SK-N-SH treated with all-trans-retinoic acid at 6 μM for 48 hours (cell line): Measurements from ENCODE around the gene IFI27.

Experiments used
- ATAC-seq: fragments of 200-7000 bp; cut with Tn5 transposase; 3 replicates; pipeline ENCODE4 v1.9.1; 2020; ENCODE audit warnings: mild to moderate bottlenecking, moderate library complexity
- ARNTL ChIP-seq: fragments of 450-650 bp; formaldehyde crosslinking; IDR thresholded peaks from 2 replicates; pipeline ENCODE4 v1.5.0; 2020; ENCODE audit warnings: low read depth, mild to moderate bottlenecking, moderate library complexity, borderline replicate concordance
- BACH2 ChIP-seq: fragments of 250-450 bp; sonication (Bioruptor Pico); IDR thresholded peaks from 2 replicates; pipeline ENCODE4 v1.9.0; 2021; ENCODE audit warnings: mild to moderate bottlenecking, borderline replicate concordance
- CREB5 ChIP-seq: fragments of 250-450 bp; sonication (Bioruptor Pico); IDR thresholded peaks from 2 replicates; pipeline ENCODE4 v1.5.1; 2020; ENCODE audit warnings: low read depth, mild to moderate bottlenecking, moderate library complexity
- CSDC2 ChIP-seq: fragments of 250-450 bp; sonication (Bioruptor Pico); IDR thresholded peaks from 2 replicates; pipeline ENCODE4 v1.5.0; 2020; ENCODE audit warnings: mild to moderate bottlenecking, moderate library complexity
- CSRNP3 ChIP-seq: fragments of 250-450 bp; sonication (Bioruptor Pico); IDR thresholded peaks from 2 replicates; pipeline ENCODE4 v1.5.1; 2021; ENCODE audit warnings: mild to moderate bottlenecking, moderate library complexity
- ESRRG ChIP-seq: fragments of 250-450 bp; sonication (Bioruptor Pico); IDR thresholded peaks from 2 replicates; pipeline ENCODE4 v1.6.1; 2021; ENCODE audit warnings: mild to moderate bottlenecking
- GLIS3 ChIP-seq: fragments of 250-450 bp; sonication (Bioruptor Pico); IDR thresholded peaks from 2 replicates; pipeline ENCODE4 v1.5.0; 2020; ENCODE audit warnings: mild to moderate bottlenecking, moderate library complexity
- ISL1 ChIP-seq: fragments of 250-450 bp; sonication (Bioruptor Pico); IDR thresholded peaks from 2 replicates; pipeline ENCODE4 v2.1.2; 2022; ENCODE audit warnings: mild to moderate bottlenecking, moderate library complexity
- OSR1 ChIP-seq: fragments of 250-450 bp; sonication (Bioruptor Pico); IDR thresholded peaks from 2 replicates; pipeline ENCODE4 v1.8.0; 2022; ENCODE audit warnings: moderate library complexity, mild to moderate bottlenecking, inconsistent platforms
- POU6F1 ChIP-seq: fragments of 250-450 bp; sonication (Bioruptor Pico); IDR thresholded peaks from 2 replicates; pipeline ENCODE4 v1.8.0; 2021; ENCODE audit warnings: low read depth, mild to moderate bottlenecking, moderate library complexity, borderline replicate concordance
- PPARA ChIP-seq: fragments of 250-450 bp; sonication (Bioruptor Pico); IDR thresholded peaks from 2 replicates; pipeline ENCODE4 v1.5.0; 2020; ENCODE audit warnings: mild to moderate bottlenecking, borderline replicate concordance
- RARB ChIP-seq: fragments of 250-450 bp; sonication (Bioruptor Pico); IDR thresholded peaks from 2 replicates; pipeline ENCODE4 v1.8.0; 2021; ENCODE audit warnings: mild to moderate bottlenecking, moderate library complexity
- SNAI2 ChIP-seq: fragments of 250-450 bp; sonication (Bioruptor Pico); IDR thresholded peaks from 2 replicates; pipeline ENCODE4 v1.5.0; 2020; ENCODE audit warnings: mild to moderate bottlenecking, moderate library complexity
- TCF4 ChIP-seq: fragments of 250-450 bp; sonication (Bioruptor Pico); IDR thresholded peaks from 2 replicates; pipeline ENCODE4 v1.8.0; 2021; ENCODE audit warnings: mild to moderate bottlenecking, moderate library complexity, borderline replicate concordance
- TOX ChIP-seq: fragments of 250-450 bp; sonication (Bioruptor Pico); IDR thresholded peaks from 2 replicates; pipeline ENCODE4 v1.8.0; 2021; ENCODE audit warnings: mild to moderate bottlenecking, moderate library complexity, borderline replicate concordance
- TSHZ2 ChIP-seq: fragments of 250-450 bp; sonication (Bioruptor Pico); IDR thresholded peaks from 2 replicates; pipeline ENCODE4 v1.5.0; 2020; ENCODE audit warnings: mild to moderate bottlenecking, moderate library complexity
- ZC3H10 ChIP-seq: fragments of 250-450 bp; sonication (Bioruptor Pico); IDR thresholded peaks from 2 replicates; pipeline ENCODE4 v1.5.1; 2021; ENCODE audit warnings: mild to moderate bottlenecking, moderate library complexity
- ZFP3 ChIP-seq: fragments of 250-450 bp; sonication (Bioruptor Pico); IDR thresholded peaks from 2 replicates; pipeline ENCODE4 v1.5.0; 2020; ENCODE audit warnings: mild to moderate bottlenecking, moderate library complexity
- ZFP30 ChIP-seq: fragments of 450-650 bp; formaldehyde crosslinking; IDR thresholded peaks from 2 replicates; pipeline ENCODE4 v1.5.0; 2022; ENCODE audit warnings: mild to moderate bottlenecking, moderate library complexity
- ZNF565 ChIP-seq: fragments of 450-650 bp; formaldehyde crosslinking; conservative IDR thresholded peaks from 2 replicates; pipeline ENCODE4 v1.5.0; 2020; ENCODE audit warnings: low read depth, mild to moderate bottlenecking, moderate library complexity
- ZNF70 ChIP-seq: fragments of 450-650 bp; formaldehyde crosslinking; IDR thresholded peaks from 2 replicates; pipeline ENCODE4 v1.5.0; 2020; ENCODE audit warnings: mild to moderate bottlenecking, moderate library complexity
- ZNF8 ChIP-seq: fragments of 450-650 bp; formaldehyde crosslinking; IDR thresholded peaks from 2 replicates; pipeline ENCODE4 v1.5.0; 2020; ENCODE audit warnings: mild to moderate bottlenecking, moderate library complexity

Gene IFI27

GRCh38 chr14:94126419-94126677, 15.8 kb downstream of the IFI27 start (continued):
- TF ChIP-seq CREB5 (CRISPR knock-in tag): no peak
- no peak for TF ChIP-seq CSRNP3
- TF ChIP-seq ZFP30 (CRISPR knock-in tag): no peak
- no peak for TF ChIP-seq TCF4 (CRISPR knock-in tag)
- TF ChIP-seq POU6F1 (CRISPR knock-in tag): no peak
- TF ChIP-seq ZNF565 (CRISPR knock-in tag): no peak
- TF ChIP-seq ESRRG: no peak
- no peak for TF ChIP-seq PPARA (CRISPR knock-in tag)
- TF ChIP-seq, all 23 proteins: peak for 0

- TF ChIP-seq CREB5 (CRISPR knock-in tag) (no peak), TSHZ2 (CRISPR knock-in tag) (no peak), ZFP3 (CRISPR knock-in tag) (no peak), TCF4 (CRISPR knock-in tag) (no peak), GLIS3 (no peak), OSR1 (CRISPR knock-in tag) (no peak), RARB (CRISPR knock-in tag) (no peak), ZNF70 (CRISPR knock-in tag) (no peak), ZNF565 (CRISPR knock-in tag) (no peak), ZC3H10 (CRISPR knock-in tag) (no peak), ISL1 (no peak), SNAI2 (CRISPR knock-in tag) (no peak), ZFP30 (CRISPR knock-in tag) (no peak), ARNTL (no peak), ESRRG (no peak), CSDC2 (CRISPR knock-in tag) (no peak), BACH2 (CRISPR knock-in tag) (no peak), ZNF8 (CRISPR knock-in tag) (no peak), POU6F1 (CRISPR knock-in tag) (no peak)
- no peak for ATAC-seq
Measured at GRCh38 chr14:94126800-94127199, 16.3 kb downstream of the IFI27 start.

- TF ChIP-seq TOX (CRISPR knock-in tag): no peak
- no peak for TF ChIP-seq ESRRG
- no peak for TF ChIP-seq RARB (CRISPR knock-in tag)
- TF ChIP-seq CREB5 (CRISPR knock-in tag): no peak
- no peak for TF ChIP-seq POU6F1 (CRISPR knock-in tag)
- TF ChIP-seq TCF4 (CRISPR knock-in tag): no peak
- TF ChIP-seq CSRNP3: no peak
- no peak for TF ChIP-seq ISL1
- TF ChIP-seq ZNF70 (CRISPR knock-in tag): no peak
- TF ChIP-seq BACH2 (CRISPR knock-in tag): no peak
- TF ChIP-seq GLIS3: no peak
- no peak for TF ChIP-seq ZC3H10 (CRISPR knock-in tag)
Measured at GRCh38 chr14:94127330-94127729, 16.8 kb downstream of the IFI27 start.

More at GRCh38 chr14:94127330-94127729, 16.8 kb downstream of the IFI27 start:
- ATAC-seq: no peak
